ENCODE results near the gene FRK.
A peak's percentile ranks its signal among the peaks of the same experiment; 100 is the strongest.
"Not testable (repeated sequence)": the region's sequence is repeated elsewhere in the genome, so short reads cannot be mapped to it uniquely, and the experiment has no call there.

The FRK gene

DNA sequence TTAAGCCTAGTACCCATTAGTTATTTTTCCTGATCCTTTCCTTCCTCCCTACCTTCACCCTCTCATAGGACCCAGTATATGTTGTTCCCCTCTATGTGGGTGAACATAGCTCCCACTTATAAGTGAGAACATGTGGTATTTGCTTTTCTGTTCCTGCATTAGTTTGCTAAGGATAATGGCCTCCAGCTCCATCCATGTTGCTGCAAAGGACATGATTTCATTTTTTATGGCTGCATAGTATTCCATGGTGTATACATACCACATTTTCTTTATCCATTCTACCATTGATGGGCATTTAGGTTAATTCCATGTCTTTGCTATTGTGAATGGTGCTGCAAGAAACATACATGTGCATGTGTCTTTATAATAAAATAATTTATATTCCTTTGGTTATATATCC is 115.9 kb downstream of the FRK start:
- not testable (repeated sequence) for DNase-seq (ENCODE audit: low read depth)

DNA sequence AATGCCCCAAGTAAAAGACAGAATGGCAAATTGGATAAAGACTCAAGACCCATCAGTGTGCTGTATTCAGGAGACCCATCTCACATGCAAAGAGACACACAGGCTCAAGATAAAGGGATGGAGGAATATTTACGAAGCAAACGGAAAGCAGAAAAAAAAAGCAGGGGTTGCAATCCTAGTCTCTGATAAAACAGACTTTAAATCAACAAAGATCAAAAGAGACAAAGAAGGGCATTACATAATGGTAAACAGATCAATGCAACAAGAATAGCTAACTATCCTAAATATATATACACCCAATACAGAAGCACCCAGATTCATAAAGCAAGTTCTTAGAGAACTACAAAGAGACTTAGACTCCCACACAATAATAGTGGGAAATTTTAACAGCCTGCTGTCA is 123.2 kb downstream of the FRK start:
- not testable (repeated sequence) for DNase-seq (ENCODE audit: low read depth)

DNA sequence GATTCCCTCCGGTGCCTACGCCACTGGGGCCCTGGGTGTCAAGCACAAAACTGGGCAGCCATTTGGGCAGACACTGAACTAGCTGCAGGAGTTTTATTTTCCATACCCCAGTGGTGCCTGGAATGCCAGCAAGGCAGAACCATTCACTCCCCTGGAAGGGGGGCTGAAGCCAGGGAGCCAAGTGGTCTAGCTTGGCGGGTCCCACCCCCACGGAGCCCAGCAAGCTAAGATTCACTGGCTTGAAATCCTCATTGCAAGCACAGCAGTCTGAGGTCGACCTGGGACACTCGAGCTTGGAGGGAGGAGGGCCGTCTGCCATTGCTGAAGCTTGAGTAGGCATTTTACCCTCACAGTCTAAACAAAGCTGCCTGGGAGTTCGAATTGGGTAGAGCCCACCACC is 125.3 kb downstream of the FRK start:
- no peak for DNase-seq (ENCODE audit: low read depth)

DNA sequence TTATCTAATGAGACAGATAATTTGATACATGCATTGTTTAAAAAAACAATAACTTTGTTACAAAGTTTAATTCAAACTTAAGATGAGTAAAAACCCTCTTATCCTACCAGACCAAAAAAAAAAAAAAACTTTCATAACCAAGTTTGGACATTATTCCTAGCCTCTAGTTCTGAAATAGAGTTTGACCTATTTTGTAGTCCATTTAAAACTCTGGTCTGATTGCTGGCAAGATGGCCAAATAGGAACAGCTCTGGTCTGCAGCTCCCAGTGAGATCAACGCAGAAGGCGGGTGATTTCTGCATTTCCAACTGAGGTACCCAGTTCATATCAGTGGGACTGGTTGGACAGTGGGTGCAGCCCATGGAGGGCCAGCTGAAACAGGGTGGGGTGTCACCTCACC is 125.9 kb downstream of the FRK start:
- no peak for DNase-seq (ENCODE audit: low read depth)

DNA sequence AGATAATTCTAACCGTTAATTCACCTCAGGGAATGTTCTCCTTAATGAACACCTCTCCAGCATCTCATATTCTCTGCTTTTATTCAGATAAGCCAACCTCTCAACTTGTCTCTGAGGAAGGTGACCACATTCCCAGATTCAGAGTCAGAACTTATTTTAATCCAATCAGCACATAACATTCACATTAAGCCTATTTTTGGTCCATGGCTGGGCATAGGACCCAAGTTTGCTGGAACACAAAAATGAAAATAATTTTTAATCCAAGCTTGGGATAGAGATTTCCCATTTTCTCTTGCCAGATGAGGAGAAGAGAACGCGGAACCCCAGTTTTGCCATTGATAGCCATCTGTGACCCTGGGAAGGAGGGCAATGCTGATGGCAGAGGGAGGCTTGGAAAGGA is 126.5 kb downstream of the FRK start:
- no peak for DNase-seq (ENCODE audit: low read depth)

DNA sequence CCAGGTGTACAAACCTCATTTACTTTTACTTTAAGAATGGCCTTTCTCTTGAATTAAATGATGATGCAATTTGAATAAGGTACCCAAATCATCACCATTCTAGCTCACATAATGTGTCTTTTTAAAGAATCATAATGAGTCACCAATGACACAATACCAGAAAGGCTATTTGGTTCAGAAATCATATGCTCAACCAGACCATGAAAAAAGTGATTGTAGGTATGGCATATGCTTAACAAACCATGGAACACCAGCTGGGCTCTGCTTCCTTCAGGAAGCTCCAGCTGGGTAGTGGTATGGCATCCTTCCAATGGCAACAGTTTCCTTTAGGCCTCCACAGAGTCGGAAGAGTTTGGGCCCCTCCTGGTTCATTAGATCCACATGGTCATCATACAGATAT is 128.2 kb downstream of the FRK start:
- DNase-seq (ENCODE audit: low read depth) = peak; percentile 2

DNA sequence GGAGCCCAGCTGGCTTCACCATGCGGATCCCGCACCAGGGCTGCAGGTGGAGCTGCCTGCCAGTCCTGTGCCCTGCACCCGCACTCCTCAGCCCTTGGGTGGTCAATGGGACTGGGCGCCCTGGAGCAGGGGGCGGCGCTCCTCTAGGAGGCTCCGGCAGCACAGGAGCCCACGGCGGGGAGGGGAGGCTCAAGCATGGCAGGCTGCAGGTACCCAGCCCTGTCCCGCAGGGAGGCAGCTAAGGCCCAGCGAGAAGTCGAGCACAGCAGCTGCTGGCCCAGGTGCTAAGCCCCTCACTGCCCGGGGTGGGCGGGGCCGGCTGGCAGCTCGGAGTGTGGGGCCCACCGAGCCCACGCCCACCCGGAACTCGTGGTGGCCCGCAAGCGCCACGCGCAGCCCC is 132.7 kb downstream of the FRK start:
- not testable (repeated sequence) for DNase-seq (ENCODE audit: low read depth)

DNA sequence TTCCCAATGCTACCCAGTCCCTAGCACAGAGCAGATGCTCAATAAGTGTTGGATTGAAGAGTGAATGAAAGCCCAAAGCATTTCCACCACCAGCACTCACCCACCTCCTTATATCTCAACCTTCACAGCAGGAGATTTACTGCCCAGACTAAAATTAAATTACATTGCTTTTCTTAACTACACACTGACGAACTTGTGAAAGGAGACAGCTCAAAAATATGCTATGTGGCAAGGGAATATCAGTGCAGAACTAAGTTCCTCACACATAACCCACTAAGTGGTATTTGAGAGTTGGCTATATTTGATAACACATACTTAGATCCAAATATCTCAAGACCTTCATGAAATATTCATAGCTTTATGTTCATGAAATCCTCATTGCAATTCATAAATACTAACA is 137.7 kb downstream of the FRK start:
- DNase-seq (ENCODE audit: low read depth) = no peak

DNA sequence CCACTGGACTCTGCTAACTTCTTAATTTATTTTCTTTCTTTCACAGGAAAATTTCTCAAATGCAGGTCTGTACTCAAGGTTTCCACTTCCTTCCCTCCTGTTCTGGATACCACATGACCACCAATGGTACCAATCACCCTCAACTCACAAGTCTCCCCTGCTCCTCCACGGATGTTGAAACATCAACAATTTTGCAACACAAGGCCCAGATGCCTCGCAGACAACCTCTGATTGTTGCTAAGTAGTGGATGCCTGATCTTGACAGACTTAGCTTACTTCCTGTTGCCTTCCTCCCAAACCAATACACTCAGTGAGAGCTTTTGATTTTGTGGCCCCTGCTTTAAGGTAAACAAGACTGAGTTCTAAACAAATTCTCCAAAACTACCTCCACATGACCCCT is 146.6 kb downstream of the FRK start:
- no peak for DNase-seq (ENCODE audit: low read depth)

DNA sequence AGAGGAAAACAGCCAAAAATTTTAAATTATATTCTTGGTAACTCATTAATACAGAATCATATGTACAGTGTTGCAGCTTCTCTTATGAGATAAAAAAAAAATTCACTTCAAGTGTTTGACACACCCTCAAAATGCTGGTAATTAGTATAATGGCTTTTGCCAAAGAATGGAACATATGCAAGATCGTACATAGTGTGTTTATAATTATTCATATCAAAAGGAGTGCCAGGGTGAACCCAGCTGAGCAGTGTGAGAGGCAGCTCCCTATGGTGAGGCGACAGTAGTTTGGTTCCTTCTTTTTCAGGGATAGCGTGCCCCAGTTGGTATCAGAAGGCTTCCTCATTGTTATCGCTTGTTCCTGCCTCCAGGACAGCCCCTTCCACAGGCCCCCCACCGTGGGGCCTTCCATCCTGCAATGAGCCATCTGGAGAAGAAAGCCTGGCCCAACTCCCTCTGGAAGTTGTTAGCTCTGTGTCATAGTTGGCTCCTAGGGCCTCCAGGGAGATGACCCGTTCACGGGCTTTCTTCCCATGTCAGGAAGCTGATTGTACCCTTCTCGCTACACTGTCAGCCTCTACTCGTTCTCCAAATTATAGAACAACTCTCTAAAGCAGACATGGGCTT is 150.7 kb downstream of the FRK start:
- no peak for DNase-seq (ENCODE audit: low read depth)

DNA sequence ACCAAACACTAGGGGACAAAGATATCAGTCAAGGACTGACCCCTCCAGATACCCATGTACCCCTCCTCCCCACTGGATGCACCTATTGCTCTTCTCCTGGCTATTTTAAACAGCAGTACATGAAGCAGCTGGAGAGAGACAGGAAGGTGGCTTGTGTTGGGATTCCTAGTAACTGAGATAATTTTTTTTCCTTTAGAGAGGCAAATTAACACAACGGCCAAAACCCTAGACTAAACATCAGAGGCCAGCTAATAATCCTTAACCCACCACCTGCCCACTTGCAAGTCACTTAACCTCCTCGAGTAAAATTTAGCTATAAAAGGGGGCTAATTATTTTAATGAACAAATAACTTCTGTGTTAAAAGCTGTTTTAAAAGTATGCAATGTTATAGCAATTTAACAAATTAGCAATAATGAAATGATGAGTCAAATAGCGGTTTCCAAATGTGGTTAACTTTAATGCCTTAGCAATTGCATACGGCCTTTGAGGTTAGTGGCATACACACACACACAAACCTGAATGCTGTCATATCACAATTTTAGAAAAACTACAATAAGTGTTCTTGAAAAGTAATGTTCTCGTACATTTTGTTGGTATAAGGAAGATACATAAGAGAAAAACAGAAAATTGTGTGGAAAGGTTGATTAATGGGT is 151.7 kb downstream of the FRK start:
- DNase-seq (ENCODE audit: low read depth) = no peak

DNA sequence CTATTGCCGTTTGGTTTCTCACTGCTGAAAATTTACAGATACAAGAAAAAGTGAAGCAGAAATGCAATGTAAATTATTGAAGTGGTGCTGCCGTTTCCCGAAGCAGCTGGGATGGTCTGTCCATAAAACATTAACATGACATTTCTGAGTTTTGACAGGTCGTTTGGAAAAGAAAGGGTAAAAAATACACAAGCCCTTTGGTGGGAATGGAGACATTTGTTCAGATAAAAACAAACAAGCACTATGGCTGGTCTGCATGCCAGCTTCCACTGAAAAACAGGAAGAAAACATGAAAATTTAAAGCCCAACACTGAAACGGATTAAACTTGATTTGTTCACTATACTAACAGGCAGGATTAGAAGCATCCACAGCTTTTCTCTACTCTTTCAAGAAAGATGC is 155.2 kb downstream of the FRK start:
- no peak for DNase-seq (ENCODE audit: low read depth)

DNA sequence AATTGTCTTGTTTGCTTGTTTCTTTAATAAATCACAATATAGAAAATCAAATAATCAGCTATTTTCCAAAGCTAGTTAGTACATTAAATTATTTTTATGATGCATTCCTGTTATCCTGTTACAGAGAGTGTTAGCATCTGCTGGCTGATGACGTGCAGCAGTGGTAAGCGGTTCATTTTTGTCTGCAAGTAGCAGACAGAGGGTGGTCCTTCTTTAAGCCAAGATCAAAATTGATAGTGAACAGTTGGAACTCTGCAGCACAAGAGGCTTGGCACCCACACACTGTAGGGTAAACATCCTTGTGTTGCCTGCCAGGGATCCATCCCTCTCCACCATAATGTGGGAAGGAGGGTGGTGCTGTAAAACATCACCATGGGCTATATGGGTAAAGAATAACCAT is 158.3 kb downstream of the FRK start:
- no peak for DNase-seq (ENCODE audit: low read depth)

DNA sequence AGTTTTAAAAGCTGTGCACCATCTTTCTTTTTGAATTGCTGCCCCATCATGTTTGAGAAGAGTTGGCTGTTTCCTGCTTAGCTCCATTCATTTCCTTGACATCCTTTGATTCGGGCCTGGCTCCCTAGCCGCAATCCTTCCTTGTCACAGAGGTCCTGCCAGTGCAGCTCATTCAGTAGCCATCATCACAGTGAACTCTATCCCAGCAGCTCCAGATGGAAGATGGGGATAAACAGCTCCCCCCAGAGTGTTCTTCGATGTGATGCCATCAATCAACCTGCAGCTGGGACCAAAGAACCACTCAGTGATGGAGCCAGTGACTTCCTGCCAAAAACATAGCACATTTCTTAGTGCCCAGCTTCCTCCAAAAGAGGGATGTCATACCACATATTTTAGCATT is 158.8 kb downstream of the FRK start:
- no peak for DNase-seq (ENCODE audit: low read depth)

DNA sequence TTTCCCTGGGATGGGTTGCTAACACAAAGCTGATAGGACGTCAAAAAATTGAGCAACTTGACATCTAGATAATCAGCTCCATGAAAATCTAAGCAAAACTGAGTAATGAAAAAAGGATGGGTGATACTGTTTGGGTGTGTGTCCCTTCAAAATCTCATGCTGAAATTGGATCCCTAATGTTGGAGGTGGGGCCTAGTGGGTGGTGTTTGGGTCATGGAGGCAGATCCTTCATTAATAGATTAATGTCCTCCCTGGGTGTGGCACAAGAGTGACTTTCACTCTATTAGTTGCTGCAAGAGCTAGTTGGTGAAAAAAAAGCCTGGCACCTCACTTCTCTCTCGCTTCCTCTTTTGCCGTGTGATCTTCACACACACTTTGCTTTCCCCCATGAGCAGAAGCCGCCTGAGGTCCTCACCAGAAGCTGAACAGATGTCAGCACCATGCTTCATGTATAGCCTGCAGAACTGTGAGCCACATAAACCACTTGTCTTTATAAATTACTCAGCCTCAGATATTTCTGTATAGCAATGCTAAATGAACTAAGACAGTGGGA is 160.9 kb downstream of the FRK start:
- no peak for DNase-seq (ENCODE audit: low read depth)

DNA sequence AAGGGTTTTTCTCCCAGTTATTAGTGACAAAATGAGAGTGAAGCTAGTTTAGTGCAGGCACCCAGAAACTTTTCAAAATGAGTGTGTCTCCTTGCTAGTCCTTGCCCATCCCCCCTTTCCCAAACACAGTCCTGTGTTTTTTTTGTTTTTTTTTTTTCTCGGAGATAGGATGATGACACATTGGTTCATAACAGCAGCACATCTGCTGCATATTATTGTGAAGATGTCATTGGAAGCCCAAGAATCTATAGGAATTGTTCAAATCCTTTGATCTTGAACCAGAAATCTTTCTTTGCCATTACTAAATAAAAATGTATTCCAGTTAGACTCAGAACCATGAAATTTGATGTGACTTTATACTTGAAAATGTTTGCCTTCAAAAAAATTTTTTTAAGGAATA is 162.4 kb downstream of the FRK start:
- DNase-seq (ENCODE audit: low read depth) = peak; percentile 19

DNA sequence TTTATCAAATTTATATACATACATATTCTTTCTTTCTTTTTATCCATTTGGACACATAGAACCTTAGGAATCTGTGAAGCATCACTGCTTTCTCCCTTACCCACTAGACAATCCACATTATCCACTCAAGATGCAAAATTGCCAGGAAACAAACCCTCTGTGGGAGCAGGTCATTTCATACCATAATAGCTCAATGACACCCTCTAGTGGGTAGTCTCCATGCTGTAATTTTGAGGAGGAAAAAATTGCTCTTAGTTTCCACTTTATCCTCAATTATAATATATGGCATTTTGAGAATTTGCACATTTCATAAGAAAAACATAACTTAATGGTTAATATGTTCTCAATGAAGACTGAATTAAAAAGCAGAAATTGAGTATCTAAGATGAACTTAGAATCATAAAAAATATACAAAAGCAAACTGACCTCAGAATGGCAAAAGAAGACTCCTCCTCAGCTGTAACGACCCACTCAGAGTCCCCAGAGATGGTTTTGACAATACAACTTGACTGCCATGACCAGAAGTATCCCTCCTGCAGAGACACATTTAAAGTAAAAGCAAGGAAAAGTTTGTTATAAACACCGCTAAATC is 164.1 kb downstream of the FRK start:
- peak; percentile 42 for DNase-seq (ENCODE audit: low read depth)

DNA sequence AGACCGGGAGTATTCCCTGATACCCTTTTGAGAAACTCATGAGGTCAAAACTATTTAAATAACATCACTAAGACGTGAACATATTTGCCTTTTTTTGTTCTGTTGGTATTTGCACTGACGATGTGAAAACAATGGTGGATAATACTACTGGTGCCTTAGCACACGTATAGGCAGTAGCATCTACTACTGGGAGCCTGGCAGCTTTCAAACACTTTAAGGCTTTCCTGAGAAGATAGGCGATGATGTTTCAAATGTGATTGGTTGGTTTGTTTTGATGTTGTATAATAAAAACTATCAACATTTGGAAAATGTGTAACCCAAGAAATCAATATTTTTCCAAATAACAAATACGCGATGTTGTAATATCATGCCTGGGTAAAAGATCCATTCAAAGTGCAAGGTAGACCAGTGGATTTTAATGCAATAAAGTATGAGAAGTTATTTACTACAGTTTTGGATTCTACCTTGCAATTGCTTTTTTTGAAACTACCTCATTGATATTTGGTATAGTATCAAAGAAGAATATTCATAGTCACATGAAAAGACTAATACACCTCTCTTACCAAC is 166.2 kb downstream of the FRK start:
- DNase-seq (ENCODE audit: low read depth) = no peak

DNA sequence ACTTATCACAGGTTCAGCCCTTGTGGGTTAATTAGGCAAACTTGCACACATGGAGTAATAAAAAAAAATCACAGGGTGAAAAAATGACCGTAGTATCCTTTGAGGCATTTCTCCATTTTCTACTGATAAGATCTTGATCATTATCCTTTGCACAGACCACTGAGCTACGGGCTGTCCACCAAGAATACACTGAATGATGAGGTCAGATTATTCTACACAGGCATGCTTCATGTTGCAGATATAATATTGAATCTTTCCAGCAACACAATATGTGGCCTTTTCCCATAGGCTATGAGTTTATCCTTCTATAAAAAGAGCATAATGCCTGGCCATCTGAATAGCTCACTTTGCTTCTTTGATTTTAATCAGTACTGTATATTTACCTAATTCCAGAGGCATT is 168.9 kb downstream of the FRK start:
- no peak for DNase-seq (ENCODE audit: low read depth)

DNA sequence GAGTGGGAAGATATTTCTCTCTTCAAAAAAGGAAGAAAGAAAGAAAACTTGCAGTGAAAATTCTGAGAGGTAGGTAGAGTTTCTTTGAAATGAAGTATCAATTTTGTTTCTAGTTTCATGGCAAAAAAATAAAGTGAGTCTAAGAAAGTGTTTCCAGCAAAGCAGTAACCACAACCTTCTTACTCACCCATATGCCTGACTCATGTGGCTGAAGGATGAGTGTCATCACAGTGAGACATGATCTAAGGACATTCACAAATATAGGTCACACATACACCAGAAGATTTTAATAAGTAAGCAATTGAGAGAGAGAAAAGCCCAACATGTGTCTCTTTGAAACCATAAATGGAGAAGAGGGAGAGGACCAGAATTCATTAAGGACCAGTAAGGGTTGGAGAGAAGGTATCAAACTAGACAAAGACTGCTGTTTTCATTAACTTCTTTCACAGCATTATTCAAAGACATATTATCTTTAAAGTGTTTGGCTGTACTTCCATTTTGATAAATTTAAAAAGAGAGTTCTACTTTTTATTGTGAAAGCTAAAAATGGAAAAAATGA is 169.5 kb downstream of the FRK start:
- DNase-seq (ENCODE audit: low read depth) = peak; percentile 42

DNA sequence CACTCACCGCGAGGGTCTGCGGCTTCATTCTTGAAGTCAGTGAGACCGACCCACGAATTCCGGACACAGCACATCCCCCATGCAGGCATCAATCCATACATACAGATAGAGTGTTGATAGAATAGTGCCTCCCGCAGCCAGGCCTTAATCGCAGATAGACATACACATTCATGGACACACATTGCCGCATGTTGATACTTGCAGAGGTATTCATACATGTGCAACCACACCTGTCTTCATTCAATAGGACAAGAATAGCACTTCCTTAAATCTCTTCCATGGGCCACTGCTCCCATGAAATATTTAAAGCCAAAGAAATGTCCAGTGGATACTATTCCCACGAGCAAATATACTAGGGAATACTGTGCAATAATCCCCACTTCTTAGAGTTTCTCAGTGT is 170.5 kb downstream of the FRK start:
- DNase-seq (ENCODE audit: low read depth) = no peak

DNA sequence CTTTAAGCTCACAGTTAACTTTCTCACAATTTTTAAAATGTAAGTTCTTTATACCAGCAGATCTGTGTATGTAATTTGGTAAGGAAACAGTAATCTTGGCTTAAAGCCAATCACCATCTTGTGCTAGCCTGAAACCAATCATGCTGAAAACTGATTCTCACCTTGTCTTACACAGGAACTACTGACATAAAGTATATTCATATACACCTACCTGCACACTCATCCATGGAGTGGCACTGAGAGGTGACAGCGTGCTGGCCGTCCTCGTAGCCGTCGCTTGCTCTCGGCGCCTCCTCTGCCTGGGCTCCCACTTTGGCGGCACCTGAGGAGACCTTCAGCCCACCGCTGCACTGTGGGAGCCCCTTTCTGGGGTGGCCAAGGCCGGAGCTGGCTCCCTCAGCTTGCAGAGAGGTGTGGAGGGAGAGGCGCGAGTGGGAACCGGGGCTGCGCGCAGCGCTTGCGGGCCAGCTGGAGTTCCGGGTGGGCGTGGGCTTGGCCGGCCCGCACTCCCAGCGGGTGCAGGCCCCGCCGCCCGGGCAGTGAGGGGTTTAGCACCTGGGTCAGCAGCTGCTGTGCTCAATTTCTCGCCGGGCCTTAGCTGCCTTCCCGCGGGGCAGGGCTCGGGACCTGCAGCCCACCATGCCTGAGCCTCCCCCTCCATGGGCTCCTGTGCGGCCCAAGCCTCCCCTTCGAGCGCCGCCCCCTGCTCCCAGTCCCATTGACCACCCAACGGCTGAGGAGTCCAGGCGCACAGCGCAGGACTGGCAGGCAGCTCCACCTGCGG is 171.8 kb downstream of the FRK start:
- DNase-seq (ENCODE audit: low read depth) = not testable (repeated sequence)
